ENCODE results near the gene PLIN5. TPM values are rescaled to one million over a fixed set of nuclear protein-coding genes. Genes with fewer than 3 reads are reported as not detected.
A peak's percentile ranks its signal among the peaks of the same experiment; 100 is the strongest.

Gene PLIN5
- total RNA-seq, 4 donors from 2014 or later = 12.0 to 26.7 (median 19.1) TPM

DNA sequence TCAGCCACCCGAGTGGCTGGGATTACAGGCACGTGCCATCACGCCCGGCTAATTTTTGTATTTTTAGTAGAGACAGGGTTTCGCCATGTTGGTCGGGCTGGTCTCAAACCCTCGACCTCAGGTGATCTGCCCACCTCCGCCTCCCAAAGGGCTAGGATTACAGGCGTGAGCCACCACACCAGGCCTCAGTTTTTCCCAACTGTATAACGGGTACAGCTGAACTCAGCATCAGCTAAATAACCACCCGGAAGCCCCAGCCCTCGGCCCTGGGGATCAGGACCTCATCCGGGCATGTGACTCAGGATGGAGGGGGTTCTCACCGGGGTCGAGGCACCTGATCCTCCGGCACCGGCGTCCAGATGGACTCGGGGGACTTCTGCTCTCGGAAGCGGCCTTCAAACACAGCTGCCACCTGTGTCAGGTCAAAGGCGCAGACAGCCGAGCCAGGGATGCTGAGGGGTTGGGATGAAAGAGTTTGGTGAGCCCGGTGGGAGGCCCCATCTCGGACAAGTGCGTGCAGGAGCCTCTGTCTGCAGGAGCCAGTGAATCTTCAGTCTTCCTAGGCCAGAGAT, 15.5 kb upstream of the PLIN5 start:
- WGBS, 2 donors = 84 to 88% methylated on average over 18 to 26 of the region's 26 CpGs

GRCh38 chr19:4550018-4550417, 15.0 kb upstream of the PLIN5 start:
- Histone ChIP-seq H3K27ac (no peak overlapping the region), H3K27me3 (peaks cover 0 to 7% of the 10 kb centered on the region in 2 donors), H3K4me3 (no peak overlapping the region), H3K9me3 (no peaks in the 10 kb centered on the region), H3K4me1 (no peaks in the 10 kb centered on the region), H3K36me3 (no peaks in the 10 kb centered on the region)
- no peak for TF ChIP-seq POLR2A (IDR thresholded peaks at IDR 0.05)
- WGBS, 2 donors = 92% methylated on average over 18 of the region's 18 CpGs
- no peak for DNase-seq (ENCODE audit: low spot score in 2 of 2)

More for the DNA sequence above, 15.5 kb upstream of the PLIN5 start:
- Histone ChIP-seq H3K4me1 (no peaks in the 10 kb centered on the region), H3K4me3 (no peak overlapping the region), H3K27ac (no peak overlapping the region), H3K36me3 (no peaks in the 10 kb centered on the region), H3K9me3 (no peaks in the 10 kb centered on the region), H3K27me3 (peaks cover 0 to 7% of the 10 kb centered on the region in 2 donors)
- DNase-seq (ENCODE audit: low spot score in 2 of 2) = no peak
- TF ChIP-seq EP300 (IDR thresholded peaks at IDR 0.05) (no peak), CTCF (IDR thresholded peaks at IDR 0.05) (no peak), POLR2A (IDR thresholded peaks at IDR 0.05) (no peak)

DNA sequence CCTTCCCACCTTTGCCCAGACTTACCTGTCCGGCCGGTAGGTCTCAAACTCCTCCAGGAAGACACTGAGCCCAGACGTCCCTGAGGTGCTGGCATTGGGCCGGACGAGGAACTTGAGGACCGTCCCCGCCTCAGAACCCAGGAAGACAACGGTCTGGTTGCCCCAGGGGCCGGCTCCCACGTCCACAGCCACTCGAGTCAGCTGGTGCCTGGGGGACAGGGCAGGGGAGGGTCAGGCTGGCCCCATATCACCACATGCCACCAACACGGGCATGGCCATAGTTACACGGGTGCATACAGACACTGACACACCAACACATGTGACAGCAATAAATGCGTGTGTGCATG, 13.2 kb upstream of the PLIN5 start:
- H3K36me3 ChIP-seq = no peaks in the 10 kb centered on the region

DNA sequence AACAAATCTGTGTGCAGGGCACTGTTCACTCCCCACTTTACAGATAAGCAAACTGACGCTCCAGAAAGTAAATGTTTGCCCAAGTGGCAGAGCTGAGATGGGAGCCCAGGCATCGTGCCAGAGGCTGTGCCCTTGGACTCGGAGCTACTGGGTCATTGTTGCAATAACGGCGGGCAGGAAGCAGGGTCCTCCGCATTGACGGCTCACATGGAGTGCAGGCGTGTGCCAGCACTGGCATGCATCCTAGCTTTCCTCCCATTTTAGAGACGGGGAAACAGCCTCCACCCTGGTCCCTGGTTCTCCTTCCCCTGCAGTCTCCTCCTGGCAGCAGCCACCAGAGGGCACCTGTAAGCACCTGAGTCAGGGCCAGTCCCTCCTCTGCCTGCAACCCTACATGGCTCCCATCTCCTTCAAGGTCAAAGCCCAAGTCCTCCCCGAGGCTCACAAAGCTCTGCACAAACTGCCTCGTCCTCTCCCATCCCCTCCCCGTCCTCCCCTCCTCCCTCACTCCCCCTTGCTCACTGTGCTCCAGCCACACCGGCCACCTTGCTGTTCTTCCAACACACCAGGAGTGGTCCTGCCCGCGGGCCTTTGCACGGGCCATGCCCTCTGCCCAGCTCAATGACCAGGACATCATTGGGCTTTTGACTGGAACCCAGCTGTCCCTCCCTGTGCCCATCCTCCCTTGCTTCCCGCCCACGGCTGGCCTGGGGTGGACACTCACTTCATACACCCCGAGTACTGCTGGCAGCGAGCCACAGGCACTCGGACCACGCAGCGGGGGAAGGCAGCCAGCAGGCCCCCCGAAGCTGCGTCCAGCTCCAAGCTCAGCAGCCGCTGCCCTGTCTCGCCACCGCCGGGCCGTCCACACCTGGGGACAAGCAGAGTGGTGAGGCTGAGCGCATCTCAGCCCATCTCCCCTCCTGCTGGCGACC, 12.5 kb upstream of the PLIN5 start:
- Histone ChIP-seq H3K36me3 (no peaks in the 10 kb centered on the region), H3K4me3 (no peak overlapping the region), H3K27ac (no peak overlapping the region), H3K27me3 (peaks cover 0 to 12% of the 10 kb centered on the region in 2 donors), H3K4me1 (peaks cover 0 to 9% (median 0%) of the 10 kb centered on the region in 4 donors), H3K9me3 (no peaks in the 10 kb centered on the region)
- 64 to 73% methylated on average over 25 to 31 of the region's 32 CpGs for WGBS, 2 donors
- TF ChIP-seq POLR2A (IDR thresholded peaks at IDR 0.05) = no peak
- TF ChIP-seq CTCF (IDR thresholded peaks at IDR 0.05) = no peak
- TF ChIP-seq EP300 (IDR thresholded peaks at IDR 0.05) = no peak
- DNase-seq (ENCODE audit: low spot score in 2 of 2) = no peak

More for the DNA sequence above, 13.2 kb upstream of the PLIN5 start:
- TF ChIP-seq POLR2A (IDR thresholded peaks at IDR 0.05) (no peak), CTCF (IDR thresholded peaks at IDR 0.05) (no peak), EP300 (IDR thresholded peaks at IDR 0.05) (no peak)
- no peak for DNase-seq (ENCODE audit: low spot score in 2 of 2)
- Histone ChIP-seq H3K4me3 (no peak overlapping the region), H3K27ac (no peak overlapping the region), H3K9me3 (no peaks in the 10 kb centered on the region), H3K4me1 (peaks cover 0 to 3% (median 0%) of the 10 kb centered on the region in 4 donors), H3K27me3 (peaks cover 0 to 7% of the 10 kb centered on the region in 2 donors)
- WGBS, 2 donors = 84 to 94% methylated on average over 3 to 14 of the region's 14 CpGs

- Histone ChIP-seq H3K4me3 (peak overlapping the region in 1 of 4 donors; percentile 32), H3K4me1 (peaks cover 0 to 10% (median 0%) of the 10 kb centered on the region in 4 donors), H3K27me3 (peaks cover 0 to 23% of the 10 kb centered on the region in 2 donors), H3K27ac (no peak overlapping the region), H3K9me3 (peaks cover 0 to 11% (median 0%) of the 10 kb centered on the region in 4 donors), H3K36me3 (no peaks in the 10 kb centered on the region)
- no peak for TF ChIP-seq EP300 (IDR thresholded peaks at IDR 0.05)
- no peak for TF ChIP-seq POLR2A (IDR thresholded peaks at IDR 0.05)
- TF ChIP-seq CTCF (IDR thresholded peaks at IDR 0.05) = no peak
- WGBS, 2 donors = 95 to 97% methylated on average over 63 to 70 of the region's 87 CpGs
- no peak for DNase-seq (ENCODE audit: low spot score in 2 of 2)
These were observed 9.0 kb upstream of the PLIN5 start for GRCh38 chr19:4543842-4544647.

Data from tibial nerve (tissue), 4 donors.